Ishikawa (cell line): Measurements from ENCODE around the gene PDCD11.

Source experiments
- CEBPB ChIP-seq: IDR thresholded peaks from 2 replicates; pipeline ENCODE4 v1.6.1; 2012
- EGR1 ChIP-seq: IDR thresholded peaks from 2 replicates; pipeline ENCODE4 v1.6.1; 2012
- EP300 ChIP-seq: IDR thresholded peaks from 2 replicates; pipeline ENCODE4 v1.6.1; 2012; ENCODE audit warnings: borderline replicate concordance
- RAD21 ChIP-seq: IDR thresholded peaks from 2 replicates; pipeline ENCODE4 v1.6.1; 2012; ENCODE audit warnings: low read depth
- TAF1 ChIP-seq: IDR thresholded peaks from 2 replicates; pipeline ENCODE4 v1.6.1; 2012; ENCODE audit warnings: low read depth, mild to moderate bottlenecking
- TF ChIP-seq, protein P1 (sequence below): IDR thresholded peaks from 2 replicates; pipeline ENCODE4 v1.6.1; 2012

DNA sequence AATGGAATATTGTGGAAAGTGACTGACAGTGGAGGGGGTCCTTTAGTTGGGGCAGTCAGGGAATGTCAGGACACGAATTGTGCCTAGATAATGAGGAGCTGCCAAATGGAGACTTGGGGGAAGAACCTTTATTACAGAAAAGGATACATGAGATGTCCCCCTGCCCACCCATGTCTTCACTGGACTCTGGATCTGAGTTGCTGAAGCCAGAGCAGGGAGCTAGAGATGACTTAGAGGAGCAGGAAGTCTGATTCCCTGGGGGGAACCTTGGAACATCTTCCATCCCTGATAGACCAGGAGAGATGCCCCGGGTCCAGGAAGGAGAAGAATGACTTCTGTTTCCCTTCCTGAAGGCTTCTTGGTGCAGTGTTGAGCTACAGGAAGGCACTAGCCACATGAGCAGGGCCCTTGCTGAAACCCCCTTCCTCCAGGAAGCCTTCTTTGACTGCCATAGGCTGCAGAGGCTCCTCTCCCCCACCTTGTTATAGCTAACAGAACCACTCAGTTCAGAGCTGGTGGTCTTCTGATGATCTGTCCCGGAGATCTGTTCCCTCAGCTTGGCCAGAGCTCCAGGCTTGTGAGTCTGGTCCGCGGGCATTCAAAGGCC is 96.3 kb downstream of the PDCD11 start:
- TF ChIP-seq TAF1 (no peak), CEBPB (no peak), EP300 (no peak), EGR1 (no peak), RAD21 (no peak)
- TF ChIP-seq, protein P1, sequence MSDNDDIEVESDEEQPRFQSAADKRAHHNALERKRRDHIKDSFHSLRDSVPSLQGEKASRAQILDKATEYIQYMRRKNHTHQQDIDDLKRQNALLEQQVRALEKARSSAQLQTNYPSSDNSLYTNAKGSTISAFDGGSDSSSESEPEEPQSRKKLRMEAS = no peak
